HepG2 (cell line): Measurements from ENCODE around the gene PDHX. TPM values are rescaled to one million over a fixed set of nuclear protein-coding genes. Genes with fewer than 3 reads are reported as not detected.
A peak's percentile ranks its signal among the peaks of the same experiment; 100 is the strongest.

ENCODE experiments used
- CBX1 ChIP-seq: IDR thresholded peaks from one replicate; pipeline ENCODE4 v1.6.1; 2016; ENCODE audit warnings: antibody characterized with exemption, low read depth
- DMAP1 ChIP-seq: IDR thresholded peaks from 2 replicates; pipeline ENCODE4 v1.6.1; 2016
- KDM1A ChIP-seq: IDR thresholded peaks from 2 replicates; pipeline ENCODE4 v1.6.1; 2016; ENCODE audit warnings: missing compliant biosample characterization
- NR2F6 ChIP-seq, 2 experiments: IDR thresholded peaks; 2 replicates each; pipeline ENCODE4 v1.6.1; 2016; ENCODE audit warnings: antibody characterized with exemption in 1 of 2, mild to moderate bottlenecking in 1 of 2
- PRMT3 ChIP-seq: sonication (generic); formaldehyde crosslinking; IDR thresholded peaks from 2 replicates; pipeline ENCODE4 v1.8.1; 2022; ENCODE audit warnings: low read depth, mild to moderate bottlenecking, moderate library complexity, missing genetic modification reagents, borderline replicate concordance
- RORA ChIP-seq: sonication (generic); formaldehyde crosslinking; IDR thresholded peaks from 2 replicates; pipeline ENCODE4 v1.5.0; 2020; ENCODE audit warnings: mild to moderate bottlenecking, missing genetic modification reagents, moderate library complexity
- SOX6 ChIP-seq, 2 experiments: fragments of 450-650 bp in 1 of 2; sonication (generic) in 1 of 2; formaldehyde crosslinking in 1 of 2; IDR thresholded peaks; 2 replicates each; pipeline versions ENCODE4 v1.4.0 to v1.6.1; 2017 to 2020; ENCODE audit warnings: antibody characterized with exemption in 1 of 2, mild to moderate bottlenecking in 1 of 2, missing genetic modification reagents in 1 of 2
- SRSF1 ChIP-seq: fragments of 200-400 bp; formaldehyde crosslinking; optimal IDR thresholded peaks from 2 replicates; pipeline ENCODE3; 2017; ENCODE audit warnings: mild to moderate bottlenecking, low read depth, low read length, moderate library complexity
- ZFP1 ChIP-seq: IDR thresholded peaks from 2 replicates; pipeline ENCODE4 v1.6.1; 2016
- ZMYM3 ChIP-seq: sonication (generic); formaldehyde crosslinking; IDR thresholded peaks from 2 replicates; pipeline ENCODE4 v1.5.1; 2020; ENCODE audit warnings: mild to moderate bottlenecking, missing genetic modification reagents
- ZNF33B ChIP-seq: sonication (generic); formaldehyde crosslinking; IDR thresholded peaks from 2 replicates; pipeline ENCODE4 v1.5.1; 2020; ENCODE audit warnings: mild to moderate bottlenecking, missing genetic modification reagents
- ZNF34 ChIP-seq: sonication (generic); formaldehyde crosslinking; IDR thresholded peaks from 2 replicates; pipeline ENCODE4 v1.4.0; 2020; ENCODE audit warnings: mild to moderate bottlenecking, missing genetic modification reagents, borderline replicate concordance
- ZNF430 ChIP-seq: sonication (generic); formaldehyde crosslinking; IDR thresholded peaks from 2 replicates; pipeline ENCODE4 v1.9.0; 2021; ENCODE audit warnings: mild to moderate bottlenecking, missing genetic modification reagents
- ZNF432 ChIP-seq: sonication (generic); formaldehyde crosslinking; IDR thresholded peaks from 2 replicates; pipeline ENCODE4 v1.5.0; 2020; ENCODE audit warnings: missing genetic modification reagents, mild to moderate bottlenecking, borderline replicate concordance
- ZNF782 ChIP-seq: sonication (generic); formaldehyde crosslinking; IDR thresholded peaks from 2 replicates; pipeline ENCODE4 v1.4.0; 2020; ENCODE audit warnings: missing genetic modification reagents, mild to moderate bottlenecking, borderline replicate concordance
- ZSCAN21 ChIP-seq: sonication (generic); formaldehyde crosslinking; IDR thresholded peaks from 2 replicates; pipeline ENCODE4 v1.8.0; 2022; ENCODE audit warnings: mild to moderate bottlenecking, missing genetic modification reagents, moderate library complexity, borderline replicate concordance
- polyA plus RNA-seq, 8 experiments: library from polyadenylated mRNA; depleted of rRNA in 3 of 8; stranded (reverse) in 7 of 8; unstranded in 1 of 8; fragments of >200 nt; fragmentation: Illumina TruSeq in 4 of 8; extraction: Trizol in 4 of 8; gene quantifications; 2 replicates each; pipeline versions ENCODE4 v1.2.1 to v1.2.3, GENCODE V29; 2011 to 2016; ENCODE audit warnings: low read depth in 4 of 8, missing spikeins in 1 of 8, mixed read lengths in 1 of 8; ENCODE audit not compliant: insufficient read depth in 1 of 8
- total RNA-seq, 5 experiments: library from RNA; depleted of rRNA; stranded (reverse); fragments of >200 nt; fragmentation: Illumina TruSeq; extraction: Trizol; gene quantifications; 2 replicates each; pipeline ENCODE4 v1.2.3, GENCODE V29; 2016; ENCODE audit warnings: low read depth in 1 of 5
- TF ChIP-seq, protein P1 (sequence below): sonication (generic); formaldehyde crosslinking; IDR thresholded peaks from 2 replicates; pipeline ENCODE4 v1.8.1; 2023; ENCODE audit warnings: mild to moderate bottlenecking, missing genetic modification reagents
- TF ChIP-seq, protein P2 (sequence below): sonication (generic); formaldehyde crosslinking; IDR thresholded peaks from 2 replicates; pipeline ENCODE4 v1.4.0; 2020; ENCODE audit warnings: missing genetic modification reagents
- TF ChIP-seq, protein P3 (sequence below): sonication (generic); formaldehyde crosslinking; IDR thresholded peaks from 2 replicates; pipeline ENCODE4 v1.4.0; 2020; ENCODE audit warnings: missing genetic modification reagents, borderline replicate concordance
- TF ChIP-seq, protein P4 (sequence below), 2 experiments: sonication (generic) in 1 of 2; formaldehyde crosslinking in 1 of 2; IDR thresholded peaks; 2 replicates each; pipeline versions ENCODE4 v1.4.0 to v1.6.1; 2018 to 2020; ENCODE audit warnings: missing genetic modification reagents in 2 of 2, borderline replicate concordance in 1 of 2, low read depth in 1 of 2, mild to moderate bottlenecking in 1 of 2, missing biosample characterization in 1 of 2

The PDHX gene
- total and polyA plus RNA-seq, 2 of the 13 experiments (the other 11 are each of a cell fraction or from before 2014, with no cell fraction given) = 41.0 to 73.8 TPM

DNA sequence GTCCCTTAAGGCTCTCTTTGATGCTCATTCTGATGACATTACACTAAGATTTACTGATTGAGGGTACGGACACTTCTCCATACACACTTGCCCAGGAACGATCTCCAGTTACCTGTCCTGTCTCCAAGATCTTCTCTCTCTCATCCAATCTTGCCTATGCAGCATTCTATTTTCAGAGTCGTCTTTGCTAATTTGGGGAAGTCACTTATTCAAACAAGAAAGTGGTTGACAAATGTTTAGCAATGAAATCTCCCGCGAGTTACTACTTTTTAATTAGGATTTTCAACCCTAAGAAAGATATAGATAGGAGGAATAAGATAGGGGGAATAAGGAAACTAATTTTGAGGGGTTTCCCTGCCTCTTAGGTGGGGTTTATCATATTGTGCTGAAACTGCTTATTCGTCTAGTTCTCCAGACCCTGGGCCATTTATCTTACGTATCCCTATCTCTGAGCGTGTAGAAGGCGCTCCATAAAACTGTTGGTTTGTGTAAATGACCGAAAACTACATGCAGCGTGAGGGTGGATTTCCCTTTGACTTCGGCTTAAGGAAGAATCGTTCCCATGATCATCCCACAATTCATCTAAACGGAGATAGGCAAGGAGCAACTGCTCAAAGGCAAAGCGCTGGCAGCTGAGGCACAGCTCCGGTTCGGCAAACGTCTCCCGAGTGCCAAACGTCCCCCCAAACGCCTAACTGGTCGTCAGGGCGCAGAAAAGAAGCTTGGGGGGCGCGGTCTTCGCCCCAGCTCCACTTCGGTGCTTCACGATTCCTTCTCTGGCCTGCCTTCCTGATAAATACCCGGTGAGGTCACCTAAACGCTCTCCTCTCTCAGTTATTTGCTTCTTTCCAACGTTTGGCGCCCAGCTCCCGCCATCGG lies 1.0 kb upstream of the PDHX start (continued):
- TF ChIP-seq, protein P1, sequence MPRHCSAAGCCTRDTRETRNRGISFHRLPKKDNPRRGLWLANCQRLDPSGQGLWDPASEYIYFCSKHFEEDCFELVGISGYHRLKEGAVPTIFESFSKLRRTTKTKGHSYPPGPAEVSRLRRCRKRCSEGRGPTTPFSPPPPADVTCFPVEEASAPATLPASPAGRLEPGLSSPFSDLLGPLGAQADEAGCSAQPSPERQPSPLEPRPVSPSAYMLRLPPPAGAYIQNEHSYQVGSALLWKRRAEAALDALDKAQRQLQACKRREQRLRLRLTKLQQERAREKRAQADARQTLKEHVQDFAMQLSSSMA (CRISPR knock-in tag) = peak; percentile 76
- TF ChIP-seq ZSCAN21 (CRISPR knock-in tag) (0 out of 2 replicates have a peak, but pooled peaks have one; percentile 41), DMAP1 (CRISPR knock-in tag) (no peak), CBX1 (no peak), ZMYM3 (0 out of 2 replicates have a peak, but pooled peaks have one; percentile 40), ZFP1 (CRISPR knock-in tag) (peak; percentile 22; the same call in 1 of the 2 replicates), RORA (CRISPR knock-in tag) (no peak), PRMT3 (CRISPR knock-in tag) (peak; percentile 50; the same call in 1 of the 2 replicates), ZNF430 (CRISPR knock-in tag) (no peak), NR2F6 (IDR thresholded peaks at IDR 0.05) (peak; percentile 21; the same call in 1 of the 2 replicates), NR2F6 (CRISPR knock-in tag; IDR thresholded peaks at IDR 0.05) (no peak), KDM1A (CRISPR knock-in tag) (no peak), SRSF1 (peak; percentile 94), ZNF432 (CRISPR knock-in tag) (no peak), ZNF34 (CRISPR knock-in tag) (0 out of 2 replicates have a peak, but pooled peaks have one; percentile 14), ZNF782 (CRISPR knock-in tag) (0 out of 2 replicates have a peak, but pooled peaks have one; percentile 22), ZNF33B (CRISPR knock-in tag) (no peak), SOX6 (IDR thresholded peaks at IDR 0.05) (no peak), SOX6 (CRISPR knock-in tag; IDR thresholded peaks at IDR 0.05) (no peak)
- TF ChIP-seq, protein P2, sequence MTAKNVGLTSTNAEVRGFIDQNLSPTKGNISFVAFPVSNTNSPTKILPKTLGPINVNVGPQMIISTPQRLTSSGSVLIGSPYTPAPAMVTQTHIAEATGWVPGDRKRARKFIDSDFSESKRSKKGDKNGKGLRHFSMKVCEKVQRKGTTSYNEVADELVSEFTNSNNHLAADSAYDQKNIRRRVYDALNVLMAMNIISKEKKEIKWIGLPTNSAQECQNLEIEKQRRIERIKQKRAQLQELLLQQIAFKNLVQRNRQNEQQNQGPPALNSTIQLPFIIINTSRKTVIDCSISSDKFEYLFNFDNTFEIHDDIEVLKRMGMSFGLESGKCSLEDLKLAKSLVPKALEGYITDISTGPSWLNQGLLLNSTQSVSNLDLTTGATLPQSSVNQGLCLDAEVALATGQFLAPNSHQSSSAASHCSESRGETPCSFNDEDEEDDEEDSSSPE (CRISPR knock-in tag) = no peak
- TF ChIP-seq, protein P3, sequence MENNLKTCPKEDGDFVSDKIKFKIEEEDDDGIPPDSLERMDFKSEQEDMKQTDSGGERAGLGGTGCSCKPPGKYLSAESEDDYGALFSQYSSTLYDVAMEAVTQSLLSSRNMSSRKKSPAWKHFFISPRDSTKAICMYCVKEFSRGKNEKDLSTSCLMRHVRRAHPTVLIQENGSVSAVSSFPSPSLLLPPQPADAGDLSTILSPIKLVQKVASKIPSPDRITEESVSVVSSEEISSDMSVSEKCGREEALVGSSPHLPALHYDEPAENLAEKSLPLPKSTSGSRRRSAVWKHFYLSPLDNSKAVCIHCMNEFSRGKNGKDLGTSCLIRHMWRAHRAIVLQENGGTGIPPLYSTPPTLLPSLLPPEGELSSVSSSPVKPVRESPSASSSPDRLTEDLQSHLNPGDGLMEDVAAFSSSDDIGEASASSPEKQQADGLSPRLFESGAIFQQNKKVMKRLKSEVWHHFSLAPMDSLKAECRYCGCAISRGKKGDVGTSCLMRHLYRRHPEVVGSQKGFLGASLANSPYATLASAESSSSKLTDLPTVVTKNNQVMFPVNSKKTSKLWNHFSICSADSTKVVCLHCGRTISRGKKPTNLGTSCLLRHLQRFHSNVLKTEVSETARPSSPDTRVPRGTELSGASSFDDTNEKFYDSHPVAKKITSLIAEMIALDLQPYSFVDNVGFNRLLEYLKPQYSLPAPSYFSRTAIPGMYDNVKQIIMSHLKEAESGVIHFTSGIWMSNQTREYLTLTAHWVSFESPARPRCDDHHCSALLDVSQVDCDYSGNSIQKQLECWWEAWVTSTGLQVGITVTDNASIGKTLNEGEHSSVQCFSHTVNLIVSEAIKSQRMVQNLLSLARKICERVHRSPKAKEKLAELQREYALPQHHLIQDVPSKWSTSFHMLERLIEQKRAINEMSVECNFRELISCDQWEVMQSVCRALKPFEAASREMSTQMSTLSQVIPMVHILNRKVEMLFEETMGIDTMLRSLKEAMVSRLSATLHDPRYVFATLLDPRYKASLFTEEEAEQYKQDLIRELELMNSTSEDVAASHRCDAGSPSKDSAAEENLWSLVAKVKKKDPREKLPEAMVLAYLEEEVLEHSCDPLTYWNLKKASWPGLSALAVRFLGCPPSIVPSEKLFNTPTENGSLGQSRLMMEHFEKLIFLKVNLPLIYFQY = no peak
- TF ChIP-seq, protein P4, sequence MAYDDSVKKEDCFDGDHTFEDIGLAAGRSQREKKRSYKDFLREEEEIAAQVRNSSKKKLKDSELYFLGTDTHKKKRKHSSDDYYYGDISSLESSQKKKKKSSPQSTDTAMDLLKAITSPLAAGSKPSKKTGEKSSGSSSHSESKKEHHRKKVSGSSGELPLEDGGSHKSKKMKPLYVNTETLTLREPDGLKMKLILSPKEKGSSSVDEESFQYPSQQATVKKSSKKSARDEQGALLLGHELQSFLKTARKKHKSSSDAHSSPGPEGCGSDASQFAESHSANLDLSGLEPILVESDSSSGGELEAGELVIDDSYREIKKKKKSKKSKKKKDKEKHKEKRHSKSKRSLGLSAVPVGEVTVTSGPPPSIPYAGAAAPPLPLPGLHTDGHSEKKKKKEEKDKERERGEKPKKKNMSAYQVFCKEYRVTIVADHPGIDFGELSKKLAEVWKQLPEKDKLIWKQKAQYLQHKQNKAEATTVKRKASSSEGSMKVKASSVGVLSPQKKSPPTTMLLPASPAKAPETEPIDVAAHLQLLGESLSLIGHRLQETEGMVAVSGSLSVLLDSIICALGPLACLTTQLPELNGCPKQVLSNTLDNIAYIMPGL (CRISPR knock-in tag; IDR thresholded peaks at IDR 0.05; ENCODE audit: borderline replicate concordance in 1 of 2, low read depth in 1 of 2) = no peak
